GM21526 (cell line): ENCODE measurements around the gene JKAMP.

Experiments
- ATAC-seq: cut with Tn5 transposase; IDR thresholded peaks from one replicate; pipeline ENCODE4 v1.9.1; 2021; ENCODE audit warnings: moderate library complexity; ENCODE audit not compliant: unreplicated experiment, low FRiP score

The JKAMP gene

GRCh38 chr14:59534361-59534987 is 50.2 kb downstream of the JKAMP start:
- no peak for ATAC-seq

- ATAC-seq, result no peak
These were observed 53.2 kb downstream of the JKAMP start for GRCh38 chr14:59537476-59537875.

- no peak for ATAC-seq
These were observed 54.6 kb downstream of the JKAMP start for GRCh38 chr14:59538936-59539335.

- ATAC-seq, result no peak
These were observed 56.5 kb downstream of the JKAMP start for GRCh38 chr14:59540852-59541251.

GRCh38 chr14:59541731-59542130 is 57.4 kb downstream of the JKAMP start:
- ATAC-seq, result no peak

- no peak for ATAC-seq
These were observed 59.6 kb downstream of the JKAMP start for GRCh38 chr14:59543873-59544272.

- no peak for ATAC-seq
These were observed 63.0 kb downstream of the JKAMP start for GRCh38 chr14:59547310-59547709.
